Lung (tissue), 12 donors: Measurements from ENCODE around the gene DDOST. TPM values are rescaled to one million over a fixed set of nuclear protein-coding genes. Genes with fewer than 3 reads are reported as not detected.

Experiments
- ATAC-seq: fragments of 200-7000 bp; cut with Tn5 transposase; one replicate; pipeline ENCODE4 v1.9.1; 2020; ENCODE audit warnings: moderate number of reproducible peaks; ENCODE audit not compliant: insufficient read depth, low FRiP score
- DNase-seq, 3 donors: peaks; one replicate each; pipeline ENCODE4 v3.0.0-alpha.2; 2013 to 2017
- H3K27ac ChIP-seq, 2 donors: one replicate each; pipeline ENCODE4 v1.5.1; 2013; ENCODE audit warnings: mild to moderate bottlenecking in 2 of 2, moderate library complexity in 2 of 2, control low read depth in 1 of 2, inconsistent platforms in 1 of 2, low read depth in 1 of 2, low read length in 1 of 2
- H3K27me3 ChIP-seq, 3 donors: one replicate each; pipeline ENCODE4 v1.5.1; 2013; ENCODE audit warnings: low read length in 2 of 3; ENCODE audit not compliant: control insufficient read depth in 3 of 3, insufficient read depth in 3 of 3
- H3K36me3 ChIP-seq, 4 donors: one replicate each; pipeline ENCODE4 v1.5.1; 2013; ENCODE audit warnings: low read length in 4 of 4, mild to moderate bottlenecking in 1 of 4, moderate library complexity in 1 of 4; ENCODE audit not compliant: control insufficient read depth in 4 of 4, insufficient read depth in 4 of 4
- H3K4me1 ChIP-seq, 5 donors: one replicate each; pipeline ENCODE4 v1.5.1; 2013; ENCODE audit warnings: low read length in 5 of 5, mild to moderate bottlenecking in 2 of 5, moderate library complexity in 1 of 5; ENCODE audit not compliant: control insufficient read depth in 5 of 5, insufficient read depth in 5 of 5
- H3K4me3 ChIP-seq: one replicate; pipeline ENCODE4 v1.5.1; 2013; ENCODE audit warnings: mild to moderate bottlenecking, control low read depth, moderate library complexity
- H3K9ac ChIP-seq, 2 donors: one replicate each; pipeline ENCODE4 v1.5.1; 2013; ENCODE audit warnings: low read length in 2 of 2, control low read depth in 1 of 2; ENCODE audit not compliant: insufficient read depth in 1 of 2
- H3K9me3 ChIP-seq, 4 donors: one replicate each; pipeline ENCODE4 v1.5.1; 2013; ENCODE audit warnings: low read length in 3 of 4, mild to moderate bottlenecking in 1 of 4, moderate library complexity in 1 of 4; ENCODE audit not compliant: control insufficient read depth in 4 of 4, insufficient read depth in 3 of 4
- WGBS, 2 donors: extraction: QIAGEN DNeasy Blood & Tissue Kit; methylation state at CpG; one replicate each; pipeline ENCODE4 v1.1.7; 2013; 5-methylcytosine and 5-hydroxymethylcytosine counted together
- polyA plus RNA-seq, 2 donors: library from polyadenylated mRNA; stranded (reverse); fragments of 200-250 nt; gene quantifications; one replicate each; pipeline ENCODE4 v1.2.1, GENCODE V29; 2013
- total RNA-seq, 2 donors: library from RNA; depleted of rRNA in 1 of 2; stranded (reverse); fragments of >200 nt in 1 of 2; gene quantifications; one replicate each; pipeline ENCODE4 v1.2.1, GENCODE V29; 2014 to 2021
- TF ChIP-seq, protein P1 (sequence below): IDR thresholded peaks from 2 replicates; pipeline ENCODE4 v1.5.1; 2012; ENCODE audit warnings: mild to moderate bottlenecking; ENCODE audit errors: control extremely low read depth, extremely low read depth
- donor health status: control.
- donor health status: control.
- donor health status: Bipolar disorder and iron deficiency.
- donor health status: healthy.
- donor health status: DM: yes; HTN: yes; CAD: no.

The DDOST gene
- total and polyA plus RNA-seq, 4 donors: 121 to 304 (median 228) TPM

DNA sequence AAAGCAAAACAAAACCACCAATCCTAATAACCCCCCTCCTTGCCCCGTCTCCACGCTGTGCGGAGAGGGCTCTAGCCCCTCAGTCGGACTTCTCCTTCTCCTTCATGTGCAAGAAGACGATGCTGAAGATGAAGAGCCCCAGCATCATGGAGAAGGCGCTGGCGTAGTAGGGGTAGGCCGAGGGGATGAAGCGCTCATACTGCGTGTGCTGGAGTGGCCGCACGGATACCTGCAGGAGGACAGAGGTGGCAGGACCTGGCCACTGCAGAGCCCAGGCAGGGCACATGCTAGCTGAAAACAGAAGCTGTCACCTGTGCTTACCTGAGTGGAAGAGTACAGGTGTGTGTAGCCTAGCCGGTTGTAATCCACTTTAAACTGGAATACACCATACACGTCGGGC is 8.9 kb downstream of the DDOST start:
- no peak overlapping the region for H3K9ac ChIP-seq
- WGBS, 2 donors: 96% methylated on average over 15 of the region's 15 CpGs
- H3K27ac ChIP-seq: no peak overlapping the region
- H3K27me3 ChIP-seq: no peaks in the 10 kb centered on the region
- no peak for DNase-seq
- ATAC-seq: no peak
- H3K9me3 ChIP-seq: no peaks in the 10 kb centered on the region
- H3K36me3 ChIP-seq: peaks cover 39 to 73% (median 59%) of the 10 kb centered on the region in 4 donors
- H3K4me3 ChIP-seq: no peak overlapping the region
- no peaks in the 10 kb centered on the region for H3K4me1 ChIP-seq
- TF ChIP-seq, protein P1, sequence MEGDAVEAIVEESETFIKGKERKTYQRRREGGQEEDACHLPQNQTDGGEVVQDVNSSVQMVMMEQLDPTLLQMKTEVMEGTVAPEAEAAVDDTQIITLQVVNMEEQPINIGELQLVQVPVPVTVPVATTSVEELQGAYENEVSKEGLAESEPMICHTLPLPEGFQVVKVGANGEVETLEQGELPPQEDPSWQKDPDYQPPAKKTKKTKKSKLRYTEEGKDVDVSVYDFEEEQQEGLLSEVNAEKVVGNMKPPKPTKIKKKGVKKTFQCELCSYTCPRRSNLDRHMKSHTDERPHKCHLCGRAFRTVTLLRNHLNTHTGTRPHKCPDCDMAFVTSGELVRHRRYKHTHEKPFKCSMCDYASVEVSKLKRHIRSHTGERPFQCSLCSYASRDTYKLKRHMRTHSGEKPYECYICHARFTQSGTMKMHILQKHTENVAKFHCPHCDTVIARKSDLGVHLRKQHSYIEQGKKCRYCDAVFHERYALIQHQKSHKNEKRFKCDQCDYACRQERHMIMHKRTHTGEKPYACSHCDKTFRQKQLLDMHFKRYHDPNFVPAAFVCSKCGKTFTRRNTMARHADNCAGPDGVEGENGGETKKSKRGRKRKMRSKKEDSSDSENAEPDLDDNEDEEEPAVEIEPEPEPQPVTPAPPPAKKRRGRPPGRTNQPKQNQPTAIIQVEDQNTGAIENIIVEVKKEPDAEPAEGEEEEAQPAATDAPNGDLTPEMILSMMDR: no peak

- DNase-seq (no peak), ATAC-seq (no peak)
- H3K27ac ChIP-seq: no peak overlapping the region
- H3K36me3 ChIP-seq: peaks cover 37 to 61% (median 48%) of the 10 kb centered on the region in 4 donors
- no peaks in the 10 kb centered on the region for H3K4me1 ChIP-seq
- TF ChIP-seq, protein P1: no peak
- no peak overlapping the region for H3K4me3 ChIP-seq
- H3K9ac ChIP-seq: no peak overlapping the region
- no peaks in the 10 kb centered on the region for H3K9me3 ChIP-seq
- H3K27me3 ChIP-seq: no peaks in the 10 kb centered on the region
- 95 to 97% methylated on average over 15 of the region's 15 CpGs for WGBS, 2 donors
These were observed 12.2 kb downstream of the DDOST start for GRCh38 chr1:20648946-20649345.

DNA sequence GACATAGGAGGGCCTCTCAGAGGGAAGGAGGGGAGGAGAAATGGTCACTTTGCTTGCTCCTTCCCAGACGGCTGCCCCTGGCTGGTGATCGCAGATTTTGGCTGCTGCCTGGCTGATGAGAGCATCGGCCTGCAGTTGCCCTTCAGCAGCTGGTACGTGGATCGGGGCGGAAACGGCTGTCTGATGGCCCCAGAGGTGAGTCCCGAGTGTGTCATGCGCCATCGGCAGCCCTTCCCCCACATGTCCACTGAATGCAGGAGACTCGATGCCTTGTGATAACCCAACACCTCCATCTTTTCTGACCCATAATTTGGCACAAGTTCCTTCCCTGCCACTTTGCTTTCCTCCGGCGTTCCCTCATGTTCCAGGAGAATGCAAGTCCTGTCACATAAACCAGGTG is 12.7 kb downstream of the DDOST start:
- Histone ChIP-seq H3K36me3 (peaks cover 37 to 60% (median 45%) of the 10 kb centered on the region in 4 donors), H3K9me3 (no peaks in the 10 kb centered on the region)
- TF ChIP-seq, protein P1: no peak

GRCh38 chr1:20645414-20645813 is 15.8 kb downstream of the DDOST start:
- Histone ChIP-seq H3K4me3 (no peak overlapping the region), H3K9ac (no peak overlapping the region), H3K27me3 (no peaks in the 10 kb centered on the region), H3K36me3 (peaks cover 25 to 60% (median 34%) of the 10 kb centered on the region in 4 donors), H3K9me3 (peaks cover 0 to 1% (median 0%) of the 10 kb centered on the region in 4 donors), H3K4me1 (no peaks in the 10 kb centered on the region), H3K27ac (no peak overlapping the region)
- DNase-seq: no peak
- WGBS, 2 donors: 87 to 96% methylated on average over 14 of the region's 14 CpGs
- no peak for ATAC-seq
- TF ChIP-seq, protein P1: no peak

More for the DNA sequence above, 12.7 kb downstream of the DDOST start:
- Histone ChIP-seq H3K9ac (no peak overlapping the region), H3K4me3 (no peak overlapping the region), H3K27me3 (no peaks in the 10 kb centered on the region), H3K27ac (no peak overlapping the region), H3K4me1 (no peaks in the 10 kb centered on the region)
- no peak for DNase-seq
- ATAC-seq: no peak
- 92 to 97% methylated on average over 13 of the region's 13 CpGs for WGBS, 2 donors
